IMR-90 (cell line): Measurements from ENCODE around the gene CD8A. TPM values are rescaled to one million over a fixed set of nuclear protein-coding genes. Genes with fewer than 3 reads are reported as not detected.

Source experiments
- ATAC-seq: fragments of 200-7000 bp; cut with Tn5 transposase; 2 replicates; pipeline ENCODE4 v1.9.1; 2020; ENCODE audit warnings: low read depth, mild to moderate bottlenecking, moderate library complexity
- BruUV-seq: library from RNA; stranded (reverse); fragments of 400-500 nt; replicated peaks from 2 replicates; lab custom pipeline; 2021; lab: Mats Ljungman, UMichigan
- CTCF ChIA-PET: fragments of 300-600 bp; formaldehyde crosslinking; extraction: SDS; loops from one replicate; lab custom pipeline; 2021; ENCODE audit warnings: antibody characterized with exemption; lab: Yijun Ruan, JAX
- POLR2A ChIA-PET: fragments of 300-600 bp; sonication (Branson Sonifier 250); formaldehyde crosslinking; loops from one replicate; lab custom pipeline; 2022; ENCODE audit warnings: antibody characterized with exemption; ENCODE audit not compliant: unreplicated experiment; lab: Charles Lee
- DNase-seq: peaks from one replicate; pipeline ENCODE4 v3.0.0; 2013
- H2AFZ ChIP-seq: replicated peaks from 2 replicates; pipeline ENCODE3; 2013; ENCODE audit warnings: low read length, mild to moderate bottlenecking; ENCODE audit not compliant: poor library complexity
- H2AK5ac ChIP-seq: 2 replicates; pipeline ENCODE4 v1.6.1; 2013; ENCODE audit warnings: low read depth, low read length, inconsistent platforms
- H2AK9ac ChIP-seq: replicated peaks from 2 replicates; pipeline ENCODE3; 2013; ENCODE audit warnings: mild to moderate bottlenecking, low read depth, low read length, moderate library complexity; ENCODE audit not compliant: poor library complexity
- H2BK120ac ChIP-seq: 2 replicates; pipeline ENCODE4 v1.6.1; 2013; ENCODE audit warnings: low read depth, low read length, inconsistent platforms
- H2BK15ac ChIP-seq: 3 replicates; pipeline ENCODE4 v1.6.1; 2013; ENCODE audit warnings: low read depth, low read length, inconsistent platforms
- H2BK20ac ChIP-seq: 2 replicates; pipeline ENCODE4 v1.6.1; 2013; ENCODE audit warnings: low read depth, mild to moderate bottlenecking, inconsistent platforms, low read length, moderate library complexity
- H2BK5ac ChIP-seq: 2 replicates; pipeline ENCODE4 v1.6.1; 2013; ENCODE audit warnings: mild to moderate bottlenecking, low read depth, low read length, inconsistent platforms; ENCODE audit not compliant: poor library complexity, severe bottlenecking
- H3K14ac ChIP-seq: replicated peaks from 2 replicates; pipeline ENCODE4 v1.6.1; 2013; ENCODE audit warnings: low read depth, low read length, inconsistent platforms
- H3K18ac ChIP-seq: 2 replicates; pipeline ENCODE4 v1.6.1; 2013; ENCODE audit warnings: low read depth, low read length, control low read depth
- H3K23ac ChIP-seq: 2 replicates; pipeline ENCODE4 v1.6.1; 2013; ENCODE audit warnings: low read depth, low read length, inconsistent platforms
- H3K27ac ChIP-seq: 2 replicates; pipeline ENCODE4 v1.5.1; 2013; ENCODE audit warnings: mild to moderate bottlenecking, control low read depth, low read length; ENCODE audit not compliant: insufficient read depth
- H3K27me3 ChIP-seq: 2 replicates; pipeline ENCODE4 v1.6.1; 2013; ENCODE audit warnings: low read length; ENCODE audit not compliant: control insufficient read depth, insufficient read depth
- H3K36me3 ChIP-seq: 2 replicates; pipeline ENCODE4 v1.6.1; 2013; ENCODE audit warnings: low read length, mixed read lengths; ENCODE audit not compliant: control insufficient read depth, insufficient read depth
- H3K4ac ChIP-seq: 2 replicates; pipeline ENCODE4 v1.6.1; 2013; ENCODE audit warnings: low read depth, low read length, inconsistent platforms
- H3K4me1 ChIP-seq: 2 replicates; pipeline ENCODE4 v1.6.1; 2013; ENCODE audit warnings: low read length, mixed read lengths; ENCODE audit not compliant: control insufficient read depth, insufficient read depth
- H3K4me2 ChIP-seq: 2 replicates; pipeline ENCODE4 v1.6.1; 2013; ENCODE audit warnings: low read depth, mild to moderate bottlenecking, control low read depth, low read length, moderate library complexity
- H3K4me3 ChIP-seq: 2 replicates; pipeline ENCODE4 v1.5.1; 2013; ENCODE audit warnings: low read depth, mild to moderate bottlenecking, control low read depth, low read length, moderate library complexity; ENCODE audit not compliant: insufficient read depth
- H3K56ac ChIP-seq: 2 replicates; pipeline ENCODE4 v1.6.1; 2013; ENCODE audit warnings: low read length, inconsistent platforms; ENCODE audit not compliant: insufficient read depth; ENCODE audit errors: extremely low read depth
- H3K79me1 ChIP-seq, 2 experiments: 2 replicates each; pipeline ENCODE4 v1.6.1; 2013; ENCODE audit warnings: low read length in 2 of 2, inconsistent platforms in 1 of 2, low read depth in 1 of 2
- H3K9ac ChIP-seq: 2 replicates; pipeline ENCODE4 v1.6.1; 2013; ENCODE audit warnings: low read depth, low read length, control low read depth
- H3K9me1 ChIP-seq: 2 replicates; pipeline ENCODE4 v1.6.1; 2013; ENCODE audit warnings: low read length, inconsistent platforms; ENCODE audit not compliant: insufficient read depth
- H3K9me3 ChIP-seq: 2 replicates; pipeline ENCODE4 v1.6.1; 2013; ENCODE audit warnings: low read length; ENCODE audit not compliant: control insufficient read depth, insufficient read depth
- H4K20me1 ChIP-seq: 2 replicates; pipeline ENCODE4 v1.6.1; 2013; ENCODE audit warnings: low read length, inconsistent platforms; ENCODE audit not compliant: insufficient read depth
- H4K5ac ChIP-seq: 2 replicates; pipeline ENCODE4 v1.6.1; 2013; ENCODE audit warnings: mild to moderate bottlenecking, low read depth, low read length, control low read depth
- H4K8ac ChIP-seq, 2 experiments: 2 replicates each; pipeline ENCODE4 v1.6.1; 2013; ENCODE audit warnings: low read depth in 2 of 2, low read length in 2 of 2, control low read depth in 1 of 2, inconsistent platforms in 1 of 2
- H4K91ac ChIP-seq: 2 replicates; pipeline ENCODE4 v1.6.1; 2013; ENCODE audit warnings: low read depth, low read length, inconsistent platforms; ENCODE audit not compliant: insufficient read depth
- CEBPB ChIP-seq: IDR thresholded peaks from 2 replicates; pipeline ENCODE4 v1.6.1; 2012; ENCODE audit warnings: low read depth, low read length, improper control_type of control experiment
- FOS ChIP-seq: fragments of 150-350 bp; IDR thresholded peaks from 2 replicates; pipeline ENCODE4 v1.6.1; 2016; ENCODE audit warnings: low read depth, low read length
- MAFK ChIP-seq: IDR thresholded peaks from 2 replicates; pipeline ENCODE4 v1.6.1; 2012; ENCODE audit warnings: low read depth, low read length, improper control_type of control experiment
- USF2 ChIP-seq: fragments of 150-350 bp; IDR thresholded peaks from 2 replicates; pipeline ENCODE4 v1.6.1; 2017; ENCODE audit warnings: mild to moderate bottlenecking, antibody characterized with exemption, low read length, low read depth
- WGBS, 2 experiments: methylation state at CpG; one replicate each; pipeline versions ENCODE4 v1.1.5 to v1.1.7; 2013; ENCODE audit warnings: missing lambda C conversion rate in 2 of 2; ENCODE audit not compliant: insufficient read length in 1 of 2; ENCODE audit errors: extremely low coverage in 2 of 2; 5-methylcytosine and 5-hydroxymethylcytosine counted together
- dilution Hi-C: fragments of 300-500 bp; cut with HindIII; formaldehyde crosslinking; loops from one replicate; pipeline ENCODE4 v1.14.3; 2018; ENCODE audit warnings: low sequenced_read_pairs; ENCODE audit not compliant: unreplicated experiment
- in situ Hi-C: fragments of 300-500 bp; cut with MboI; formaldehyde crosslinking; loops from 3 replicates; pipeline ENCODE4 v1.14.3; 2019; ENCODE audit warnings: low sequenced_read_pairs, inconsistent platforms, mixed read lengths
- intact Hi-C: fragments of 100-400 bp; cut with micrococcal nuclease; formaldehyde crosslinking; loops from 2 replicates; pipeline ENCODE4 v1.10.0; 2022
- polyA plus RNA-seq, 3 experiments: library from polyadenylated mRNA; depleted of rRNA; stranded (reverse); fragments of >200 nt; gene quantifications; 2 replicates each; pipeline ENCODE4 v1.2.3, GENCODE V29; 2012; ENCODE audit warnings: low replicate concordance in 1 of 3
- total RNA-seq: library from RNA; depleted of rRNA; stranded (reverse); fragments of >200 nt; gene quantifications from 2 replicates; pipeline ENCODE4 v1.2.3, GENCODE V29; 2012

The CD8A gene
- total and polyA plus RNA-seq, 2 of the 4 experiments (the other 2 are of a cell fraction), result not detected

GRCh38 chr2:86752934-86753333, 37.8 kb downstream of the CD8A start:
- Histone ChIP-seq H4K91ac (no peak overlapping the region), H4K20me1 (no peaks in the 10 kb centered on the region; the same call in 1 of the 2 replicates), H3K14ac (no peak overlapping the region), H3K18ac (no peak overlapping the region), H4K5ac (no peak overlapping the region), H3K56ac (no peak overlapping the region), H3K4me1 (no peaks in the 10 kb centered on the region), H3K4me2 (no peak overlapping the region), H3K4me3 (no peak overlapping the region), H3K36me3 (peaks cover 3% of the 10 kb centered on the region; the same call in 1 of the 2 replicates), H3K23ac (no peak overlapping the region), H3K9me1 (no peaks in the 10 kb centered on the region), H4K8ac (no peak overlapping the region), H3K9me3 (no peaks in the 10 kb centered on the region; the same call in 1 of the 2 replicates), H3K9ac (no peak overlapping the region), H3K79me1 (peaks cover 3% of the 10 kb centered on the region in 2 experiments; a peak in 2 of 4 replicates), H2AK9ac (no peak overlapping the region), H2BK15ac (no peak overlapping the region), H2BK120ac (no peak overlapping the region), H2BK5ac (no peak overlapping the region), H3K27ac (no peak overlapping the region), H2AFZ (no peak overlapping the region), H2AK5ac (no peak overlapping the region), H3K27me3 (no peaks in the 10 kb centered on the region), H2BK20ac (no peak overlapping the region), H3K4ac (no peak overlapping the region)
- intact Hi-C loops, result no loop called here
- ChIA-PET POLR2A (no interaction called here), CTCF (interaction anchor here (0.6 to 2.0 kb wide), 2 partner anchors 12 to 56 kb away, joined by 6 to 14 read pairs; no protein-coding TSS in a partner anchor)
- WGBS, 2 experiments, result 90% methylated on average over 2 of the region's 3 CpGs; no CpG with 5 or more reads in 1 of the 2 experiments
- TF ChIP-seq MAFK (no peak), CEBPB (no peak), FOS (no peak), USF2 (no peak)
- BruUV-seq, result no TSS peak
- in situ Hi-C loops, result no loop called here
- no peak for ATAC-seq
- DNase-seq, result no peak
- dilution Hi-C loops, result no loop called here
